ENCODE data around the gene TPPP2. TPM values are rescaled to one million over a fixed set of nuclear protein-coding genes. Genes with fewer than 3 reads are reported as not detected.
"Not testable (repeated sequence)": the region's sequence is repeated elsewhere in the genome, so short reads cannot be mapped to it uniquely, and the experiment has no call there.

The TPPP2 gene
- total RNA-seq, 4 donors from 2014 or later = 0.71 TPM; not detected in 3

GRCh38 chr14:21036751-21037150 is 6.7 kb downstream of the TPPP2 start:
- no peak overlapping the region for H3K4me3 ChIP-seq (ENCODE audit: low read depth, poor library complexity, severe bottlenecking)
- WGBS, 2 donors = 81 to 86% methylated on average over 7 of the region's 7 CpGs
- peak in 1 of 2 donors; percentile 81 for DNase-seq (ENCODE audit: low spot score in 2 of 2)
- intact Hi-C loops (cut with DNase I; ENCODE audit: low total_unique reads) = no loop called here
- TF ChIP-seq CTCF (IDR thresholded peaks at IDR 0.05) (no peak), POLR2A (IDR thresholded peaks at IDR 0.05) (no peak)

- no peak for DNase-seq (ENCODE audit: low spot score in 2 of 2)
- 78 to 80% methylated on average over 3 of the region's 3 CpGs for WGBS, 2 donors
- H3K4me3 ChIP-seq (ENCODE audit: low read depth, poor library complexity, severe bottlenecking) = no peak overlapping the region
- TF ChIP-seq CTCF (IDR thresholded peaks at IDR 0.05) = no peak
- no peak for TF ChIP-seq POLR2A (IDR thresholded peaks at IDR 0.05)
- intact Hi-C loops (cut with DNase I; ENCODE audit: low total_unique reads) = no loop called here
These were observed 7.1 kb downstream of the TPPP2 start for GRCh38 chr14:21037156-21037555.

- intact Hi-C loops (cut with DNase I; ENCODE audit: low total_unique reads) = no loop called here
- no peak for TF ChIP-seq POLR2A (IDR thresholded peaks at IDR 0.05)
- no peak for TF ChIP-seq CTCF (IDR thresholded peaks at IDR 0.05)
- DNase-seq (ENCODE audit: low spot score in 2 of 2) = peak; percentile 81 to 96
- H3K4me3 ChIP-seq (ENCODE audit: low read depth, poor library complexity, severe bottlenecking) = no peak overlapping the region
- 14 to 18% methylated on average over 10 of the region's 10 CpGs for WGBS, 2 donors
These were observed 8.7 kb downstream of the TPPP2 start for GRCh38 chr14:21038441-21039422.

- TF ChIP-seq POLR2A (IDR thresholded peaks at IDR 0.05) (no peak), CTCF (IDR thresholded peaks at IDR 0.05) (peak in 1 of 3 donors; percentile 64)
- WGBS, 2 donors = 44% methylated on average over 8 of the region's 8 CpGs
- H3K4me3 ChIP-seq (ENCODE audit: low read depth, poor library complexity, severe bottlenecking) = no peak overlapping the region
- intact Hi-C loops (cut with DNase I; ENCODE audit: low total_unique reads) = no loop called here
- DNase-seq (ENCODE audit: low spot score in 2 of 2) = peak in 1 of 2 donors; percentile 82
These were observed 9.8 kb downstream of the TPPP2 start for GRCh38 chr14:21039585-21040369.

GRCh38 chr14:21040370-21040925 is 10.4 kb downstream of the TPPP2 start:
- peak in 1 of 2 donors; percentile 70 for DNase-seq (ENCODE audit: low spot score in 2 of 2)
- no peak for TF ChIP-seq POLR2A (IDR thresholded peaks at IDR 0.05)
- TF ChIP-seq CTCF (IDR thresholded peaks at IDR 0.05) = no peak
- H3K4me3 ChIP-seq (ENCODE audit: low read depth, poor library complexity, severe bottlenecking) = no peak overlapping the region
- intact Hi-C loops (cut with DNase I; ENCODE audit: low total_unique reads) = no loop called here
- 63 to 68% methylated on average over 8 of the region's 8 CpGs for WGBS, 2 donors

GRCh38 chr14:21040941-21041340 is 10.9 kb downstream of the TPPP2 start:
- 82 to 88% methylated on average over 3 of the region's 3 CpGs for WGBS, 2 donors
- intact Hi-C loops (cut with DNase I; ENCODE audit: low total_unique reads); H3K4me3 ChIP-seq (ENCODE audit: low read depth, poor library complexity, severe bottlenecking): not testable (repeated sequence)
- DNase-seq (ENCODE audit: low spot score in 2 of 2) = peak in 1 of 2 donors; percentile 9
